NB4 (cell line): ENCODE data around the gene SLC38A4.

Experiments used
- MAX ChIP-seq: IDR thresholded peaks from 2 replicates; pipeline ENCODE4 v1.6.1; 2011; ENCODE audit warnings: low read depth, low read length
- MYC ChIP-seq: IDR thresholded peaks from 2 replicates; pipeline ENCODE4 v1.6.1; 2011; ENCODE audit warnings: low read depth, low read length
- POLR2A ChIP-seq: IDR thresholded peaks from 2 replicates; pipeline ENCODE4 v1.6.1; 2011; ENCODE audit warnings: mild to moderate bottlenecking; ENCODE audit not compliant: insufficient read length; ENCODE audit errors: extremely low read depth
- TF ChIP-seq, protein P1 (sequence below): IDR thresholded peaks from one replicate; pipeline ENCODE4 v1.5.1; 2012; ENCODE audit warnings: low read depth, low read length

- TF ChIP-seq, protein P1, sequence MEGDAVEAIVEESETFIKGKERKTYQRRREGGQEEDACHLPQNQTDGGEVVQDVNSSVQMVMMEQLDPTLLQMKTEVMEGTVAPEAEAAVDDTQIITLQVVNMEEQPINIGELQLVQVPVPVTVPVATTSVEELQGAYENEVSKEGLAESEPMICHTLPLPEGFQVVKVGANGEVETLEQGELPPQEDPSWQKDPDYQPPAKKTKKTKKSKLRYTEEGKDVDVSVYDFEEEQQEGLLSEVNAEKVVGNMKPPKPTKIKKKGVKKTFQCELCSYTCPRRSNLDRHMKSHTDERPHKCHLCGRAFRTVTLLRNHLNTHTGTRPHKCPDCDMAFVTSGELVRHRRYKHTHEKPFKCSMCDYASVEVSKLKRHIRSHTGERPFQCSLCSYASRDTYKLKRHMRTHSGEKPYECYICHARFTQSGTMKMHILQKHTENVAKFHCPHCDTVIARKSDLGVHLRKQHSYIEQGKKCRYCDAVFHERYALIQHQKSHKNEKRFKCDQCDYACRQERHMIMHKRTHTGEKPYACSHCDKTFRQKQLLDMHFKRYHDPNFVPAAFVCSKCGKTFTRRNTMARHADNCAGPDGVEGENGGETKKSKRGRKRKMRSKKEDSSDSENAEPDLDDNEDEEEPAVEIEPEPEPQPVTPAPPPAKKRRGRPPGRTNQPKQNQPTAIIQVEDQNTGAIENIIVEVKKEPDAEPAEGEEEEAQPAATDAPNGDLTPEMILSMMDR = no peak
- no peak for TF ChIP-seq MAX
- TF ChIP-seq POLR2A = no peak
- no peak for TF ChIP-seq MYC
Observed at GRCh38 chr12:46858368-46858767, 32.6 kb upstream of the SLC38A4 start.
